Measurements from ENCODE around the gene P2RY2.

- TF ChIP-seq, protein P1, sequence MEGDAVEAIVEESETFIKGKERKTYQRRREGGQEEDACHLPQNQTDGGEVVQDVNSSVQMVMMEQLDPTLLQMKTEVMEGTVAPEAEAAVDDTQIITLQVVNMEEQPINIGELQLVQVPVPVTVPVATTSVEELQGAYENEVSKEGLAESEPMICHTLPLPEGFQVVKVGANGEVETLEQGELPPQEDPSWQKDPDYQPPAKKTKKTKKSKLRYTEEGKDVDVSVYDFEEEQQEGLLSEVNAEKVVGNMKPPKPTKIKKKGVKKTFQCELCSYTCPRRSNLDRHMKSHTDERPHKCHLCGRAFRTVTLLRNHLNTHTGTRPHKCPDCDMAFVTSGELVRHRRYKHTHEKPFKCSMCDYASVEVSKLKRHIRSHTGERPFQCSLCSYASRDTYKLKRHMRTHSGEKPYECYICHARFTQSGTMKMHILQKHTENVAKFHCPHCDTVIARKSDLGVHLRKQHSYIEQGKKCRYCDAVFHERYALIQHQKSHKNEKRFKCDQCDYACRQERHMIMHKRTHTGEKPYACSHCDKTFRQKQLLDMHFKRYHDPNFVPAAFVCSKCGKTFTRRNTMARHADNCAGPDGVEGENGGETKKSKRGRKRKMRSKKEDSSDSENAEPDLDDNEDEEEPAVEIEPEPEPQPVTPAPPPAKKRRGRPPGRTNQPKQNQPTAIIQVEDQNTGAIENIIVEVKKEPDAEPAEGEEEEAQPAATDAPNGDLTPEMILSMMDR (IDR thresholded peaks at IDR 0.05), result no peak
- TF ChIP-seq POLR2A (IDR thresholded peaks at IDR 0.05), result no peak
Measured at GRCh38 chr11:73225001-73225686, 7.1 kb downstream of the P2RY2 start.
